Limb (tissue), 2 donors: ENCODE measurements around the gene P2RX1.
"Not testable (repeated sequence)": the region's sequence is repeated elsewhere in the genome, so short reads cannot be mapped to it uniquely, and the experiment has no call there.

Source experiments
- DNase-seq, 2 donors: peaks; one replicate each; pipeline ENCODE4 v3.0.0-alpha.2; 2016; ENCODE audit errors: extremely low spot score in 2 of 2

Gene P2RX1

DNA sequence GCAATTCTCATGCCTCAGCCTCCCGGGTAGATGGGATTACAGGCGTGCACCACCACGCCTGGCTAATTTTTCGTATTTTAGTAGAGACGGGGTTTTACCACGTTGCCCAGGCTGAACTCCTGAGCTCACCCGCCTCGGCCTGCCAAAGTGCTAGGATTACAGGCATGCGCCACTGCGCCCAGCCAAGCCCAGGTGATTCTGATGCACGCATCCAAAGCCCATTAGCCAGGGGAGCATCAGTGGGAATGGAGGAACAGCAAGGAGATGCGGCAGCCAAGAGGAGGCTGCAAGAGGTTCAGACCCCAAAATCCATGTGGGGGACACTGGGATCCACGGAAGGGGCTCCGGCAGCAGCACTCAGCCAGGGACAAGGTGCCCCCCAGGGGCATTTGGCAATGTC lies 35.9 kb upstream of the P2RX1 start:
- DNase-seq, result no peak

DNA sequence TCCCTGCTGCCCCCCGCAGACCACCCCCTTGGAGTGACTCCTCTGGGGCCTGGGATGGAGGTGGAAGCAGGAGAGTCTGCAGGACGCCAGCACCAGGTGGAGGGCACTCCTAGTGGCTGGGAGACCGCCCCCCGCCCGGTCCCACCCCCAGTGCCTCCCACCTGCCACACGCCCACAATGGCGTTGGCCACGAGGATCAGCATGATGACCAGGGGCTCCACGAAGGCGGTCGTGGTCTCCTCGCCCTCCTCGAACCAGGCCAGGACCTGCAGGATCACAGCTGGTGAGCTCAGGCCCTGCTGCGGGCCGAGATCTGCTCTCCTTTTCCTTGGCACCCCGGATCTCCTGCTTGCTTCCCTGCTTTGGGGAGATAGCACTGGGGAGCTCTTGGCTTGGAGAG lies 35.2 kb upstream of the P2RX1 start:
- DNase-seq, result no peak

DNA sequence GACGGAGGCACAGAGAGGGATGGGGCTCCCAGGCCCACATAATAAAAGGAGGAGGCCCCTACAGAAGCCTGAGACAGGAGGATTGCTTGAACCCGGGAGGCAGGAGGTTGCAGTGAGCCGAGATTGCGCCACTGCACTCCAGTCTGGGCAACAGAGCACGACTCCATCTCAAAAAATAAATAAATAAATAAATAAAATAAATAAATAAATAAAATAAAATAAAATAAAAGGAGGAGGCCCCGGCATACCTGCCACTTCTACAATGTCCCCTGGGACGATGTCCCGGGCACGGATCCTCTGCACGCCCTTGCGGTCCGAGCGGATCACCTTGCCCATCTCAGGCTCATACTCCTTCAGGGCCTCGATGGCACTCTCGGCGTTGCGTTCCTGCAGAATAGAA lies 34.7 kb upstream of the P2RX1 start:
- no peak for DNase-seq

DNA sequence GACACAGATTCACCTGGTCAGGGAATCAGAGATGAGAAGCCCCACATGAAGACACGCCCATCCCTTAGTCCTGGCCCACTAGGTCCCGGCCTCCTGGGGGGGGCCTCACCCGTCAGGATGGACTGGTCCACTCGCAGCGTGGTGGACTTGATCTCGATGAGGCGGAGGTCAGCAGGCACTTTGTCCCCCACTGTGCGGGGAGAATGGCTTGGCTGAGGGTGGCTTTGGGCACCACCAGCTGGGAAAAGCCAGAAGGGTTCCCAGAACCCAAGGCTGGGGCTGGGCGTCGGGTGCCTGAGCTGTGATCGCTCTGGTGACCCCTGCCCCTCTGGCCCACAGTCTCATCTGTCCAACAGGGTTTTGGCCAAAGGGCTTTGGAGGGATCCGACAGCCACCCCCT lies 34.3 kb upstream of the P2RX1 start:
- DNase-seq, result no peak

DNA sequence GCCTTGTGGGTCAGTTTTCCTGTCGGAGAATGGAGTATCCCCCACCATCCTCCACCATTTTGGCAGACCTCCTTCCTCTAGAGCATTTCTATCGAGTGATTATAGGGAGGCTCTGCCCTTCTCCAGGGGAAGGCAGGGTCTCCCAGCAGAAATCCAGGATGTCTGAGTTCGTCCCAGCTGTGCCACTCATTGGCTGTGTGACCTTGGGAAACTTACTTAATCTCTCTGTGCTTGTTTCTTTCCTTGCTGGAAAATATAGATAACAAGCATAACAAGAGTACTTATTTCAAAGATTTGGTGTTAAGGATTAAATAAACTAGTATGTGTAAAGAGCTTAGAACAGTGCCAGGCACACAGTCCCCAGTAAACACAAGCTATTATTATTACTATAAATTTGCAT lies 33.2 kb upstream of the P2RX1 start:
- no peak for DNase-seq

DNA sequence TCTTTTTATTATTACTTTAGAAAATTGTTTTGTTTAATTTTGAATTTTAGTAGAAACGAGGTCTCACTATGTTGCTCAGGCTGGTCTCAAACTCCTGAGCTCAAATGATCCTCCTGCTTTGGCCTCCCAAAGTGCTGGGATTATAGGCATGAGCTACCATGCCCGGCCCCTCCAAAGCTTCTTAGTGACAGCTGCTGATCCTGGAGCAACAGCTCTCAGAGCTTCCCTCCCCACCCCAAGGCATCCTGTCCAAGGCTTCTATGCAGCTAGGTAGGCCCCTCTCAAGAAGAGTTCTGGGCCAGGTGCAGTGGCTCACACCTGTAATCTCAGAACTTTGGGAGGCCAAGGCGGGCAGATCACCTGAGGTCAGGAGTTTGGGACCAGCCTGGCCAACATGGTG lies 32.3 kb upstream of the P2RX1 start:
- not testable (repeated sequence) for DNase-seq

DNA sequence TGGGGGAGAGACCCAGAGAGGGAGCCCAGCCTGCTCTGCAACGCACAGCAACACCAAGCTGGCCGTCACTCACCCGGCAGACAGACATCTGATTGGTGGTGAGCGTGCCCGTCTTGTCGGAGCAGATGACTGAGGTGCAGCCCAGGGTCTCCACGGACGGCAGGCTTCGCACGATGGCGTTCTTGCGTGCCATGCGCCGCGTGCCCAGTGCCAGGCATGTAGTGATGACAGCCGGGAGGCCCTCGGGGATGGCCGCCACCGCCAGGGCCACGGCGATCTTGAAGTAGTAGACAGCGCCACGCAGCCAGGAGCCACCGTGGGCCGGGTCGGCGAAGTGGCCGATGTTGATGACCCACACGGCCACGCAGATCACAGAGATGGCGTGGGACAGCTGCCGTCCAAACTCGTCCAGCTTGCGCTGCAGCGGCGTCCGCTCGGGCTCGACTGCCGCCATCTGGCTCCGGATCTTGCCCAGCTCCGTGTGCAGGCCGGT lies 31.1 kb upstream of the P2RX1 start:
- DNase-seq, result no peak

DNA sequence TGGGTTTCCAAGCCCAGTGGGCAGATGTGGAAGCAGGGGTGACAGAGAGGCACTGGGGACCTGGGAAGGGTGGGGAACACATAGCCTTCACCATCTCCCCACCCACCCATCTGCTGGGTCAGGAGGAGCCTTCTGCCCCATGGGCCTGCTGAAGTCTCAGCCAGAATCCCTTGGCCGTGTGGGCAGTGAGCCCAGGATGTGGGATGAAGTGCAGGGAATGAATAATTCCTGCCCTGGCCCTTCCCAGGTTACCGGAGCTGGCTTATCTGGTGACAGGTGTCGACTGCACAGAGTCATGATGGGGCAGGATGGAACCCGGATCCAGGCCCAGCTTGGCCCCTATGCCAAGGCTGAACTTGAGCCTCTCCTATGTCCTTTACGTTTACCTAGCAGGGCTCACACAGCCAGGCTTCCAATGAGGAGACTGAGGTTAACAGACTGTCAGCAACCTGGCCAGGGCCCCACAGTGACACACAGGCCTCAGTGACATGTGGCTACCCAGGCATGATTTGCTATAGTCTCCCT lies 30.5 kb upstream of the P2RX1 start:
- DNase-seq, result no peak

DNA sequence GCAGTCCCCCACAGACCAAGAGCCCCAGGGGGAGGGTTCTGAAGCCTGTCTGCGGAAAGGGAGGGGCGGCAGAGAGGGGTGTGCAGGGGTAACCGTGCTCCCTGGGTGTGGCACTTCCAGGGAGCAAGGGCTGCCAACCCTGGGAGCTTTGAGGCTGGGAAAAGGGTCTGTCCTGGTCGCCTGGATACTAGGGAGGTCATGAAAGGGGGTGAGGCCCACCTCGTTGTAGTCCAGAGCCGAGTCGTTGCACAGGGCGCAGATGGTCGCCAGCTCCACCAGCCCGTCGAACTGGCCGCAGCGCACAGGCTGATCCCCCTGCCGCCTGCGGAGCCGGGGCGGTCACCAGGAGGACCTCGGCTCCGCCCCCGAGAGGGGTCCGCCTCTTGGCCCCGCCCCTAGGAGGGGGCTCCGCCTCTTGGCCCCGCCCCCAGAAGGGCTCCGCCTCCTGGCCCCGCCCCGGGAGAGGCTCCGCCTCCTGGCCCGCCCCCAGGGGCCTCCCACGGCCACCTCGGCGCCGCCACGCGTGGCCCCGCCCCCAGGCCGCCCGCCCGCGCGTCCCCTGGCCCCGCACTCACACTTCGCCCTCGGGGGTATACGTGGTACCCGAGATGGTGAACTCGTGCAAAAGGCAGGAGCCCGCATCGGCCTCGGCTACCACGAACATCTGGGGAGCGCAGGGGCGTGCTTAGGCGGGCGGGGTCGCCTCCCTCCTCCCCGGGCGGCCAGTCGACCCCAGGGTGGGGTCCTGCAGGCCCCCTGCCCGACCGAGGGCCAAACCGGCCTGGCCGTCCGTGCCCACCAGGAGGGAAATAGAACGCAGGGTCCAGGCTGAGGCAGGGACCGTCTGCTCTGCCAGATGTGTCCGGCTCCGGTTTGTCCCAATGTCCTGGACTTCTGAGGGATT lies 28.5 kb upstream of the P2RX1 start:
- DNase-seq, result peak in 1 of 2 donors; percentile 88

DNA sequence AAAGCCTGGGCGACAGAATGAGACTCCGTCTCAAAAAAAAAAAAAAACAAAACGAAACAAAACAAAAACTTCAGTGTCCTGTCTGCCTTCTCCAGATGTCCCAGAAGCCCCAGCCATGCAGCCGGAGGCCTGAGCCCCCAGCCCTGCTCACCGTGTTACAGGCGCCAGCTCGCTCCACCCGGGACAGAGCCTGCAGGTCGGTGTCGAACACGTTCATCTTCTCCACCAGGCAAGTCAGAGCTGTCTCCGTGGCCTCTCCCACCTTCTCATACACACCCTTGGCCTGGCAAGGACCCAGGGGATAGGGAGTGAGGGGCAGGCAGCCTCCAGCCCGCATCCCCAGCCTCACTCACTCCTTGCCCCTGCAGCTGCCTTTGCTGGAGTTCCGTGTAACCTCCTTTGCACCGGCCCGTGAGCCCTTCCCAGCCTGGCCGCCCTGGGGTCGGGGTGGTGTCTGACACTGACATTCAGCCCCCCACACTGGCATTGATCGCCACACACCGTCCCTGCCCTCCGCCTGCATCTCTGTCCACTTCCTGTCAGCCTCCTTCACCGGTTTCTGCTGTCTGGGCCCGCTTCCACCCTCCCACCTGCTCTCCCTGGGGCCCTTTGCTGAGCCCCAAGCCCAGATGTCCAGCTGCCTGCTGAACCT lies 27.1 kb upstream of the P2RX1 start:
- DNase-seq, result no peak

DNA sequence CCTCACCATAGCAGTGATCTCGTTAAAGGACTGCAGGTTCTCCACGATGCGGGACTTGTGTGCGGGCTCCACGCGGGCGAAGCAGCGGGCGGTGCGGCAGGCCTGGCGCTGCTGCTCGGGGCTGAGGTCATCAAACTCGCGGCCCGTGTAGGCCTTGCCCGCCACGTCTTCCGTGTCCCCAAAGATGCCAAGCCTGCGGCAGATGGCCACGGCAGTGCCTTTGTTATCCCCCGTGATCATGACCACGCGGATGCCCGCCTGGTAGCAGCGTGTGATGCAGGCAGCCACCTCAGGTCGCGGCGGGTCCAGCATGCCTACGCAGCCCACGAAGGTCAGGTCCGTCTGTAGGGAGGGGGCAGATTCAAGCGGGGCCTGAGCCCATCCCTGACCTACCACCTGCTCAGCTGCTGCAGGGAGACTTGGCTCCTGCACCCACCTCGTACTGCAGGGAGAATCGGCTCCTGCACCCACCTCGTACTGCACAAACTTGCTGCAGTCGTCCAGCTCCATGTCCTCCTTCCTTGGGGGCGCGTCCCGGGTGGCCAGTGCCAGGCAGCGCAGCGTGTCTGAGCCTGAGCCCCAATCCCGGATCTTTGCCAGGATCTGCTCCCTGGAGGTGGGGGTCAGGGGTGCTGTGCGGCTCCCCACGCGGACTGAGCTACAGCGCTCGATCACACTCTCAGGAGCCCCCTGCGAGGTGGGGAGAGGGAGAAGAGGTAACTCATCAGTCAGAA lies 24.9 kb upstream of the P2RX1 start:
- DNase-seq, result no peak

DNA sequence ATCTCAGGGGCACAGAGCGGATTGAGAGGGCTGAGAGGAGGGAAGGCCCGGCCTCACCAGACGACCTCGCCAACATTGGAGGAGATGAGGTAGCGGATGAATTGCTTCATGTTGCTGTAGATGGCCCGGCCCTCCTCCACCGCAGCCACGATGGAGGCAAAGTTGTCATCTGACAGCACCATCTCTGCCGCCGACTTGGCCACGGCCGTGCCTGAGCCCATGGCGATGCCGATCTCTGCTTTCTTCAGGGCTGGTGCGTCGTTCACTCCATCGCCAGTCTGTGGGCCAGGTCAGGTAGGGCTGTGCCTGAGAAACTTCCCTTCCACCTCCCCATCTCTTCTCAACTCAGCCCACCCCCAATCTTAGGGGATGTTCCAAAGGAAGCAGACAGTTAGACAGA lies 21.1 kb upstream of the P2RX1 start:
- DNase-seq, result no peak

DNA sequence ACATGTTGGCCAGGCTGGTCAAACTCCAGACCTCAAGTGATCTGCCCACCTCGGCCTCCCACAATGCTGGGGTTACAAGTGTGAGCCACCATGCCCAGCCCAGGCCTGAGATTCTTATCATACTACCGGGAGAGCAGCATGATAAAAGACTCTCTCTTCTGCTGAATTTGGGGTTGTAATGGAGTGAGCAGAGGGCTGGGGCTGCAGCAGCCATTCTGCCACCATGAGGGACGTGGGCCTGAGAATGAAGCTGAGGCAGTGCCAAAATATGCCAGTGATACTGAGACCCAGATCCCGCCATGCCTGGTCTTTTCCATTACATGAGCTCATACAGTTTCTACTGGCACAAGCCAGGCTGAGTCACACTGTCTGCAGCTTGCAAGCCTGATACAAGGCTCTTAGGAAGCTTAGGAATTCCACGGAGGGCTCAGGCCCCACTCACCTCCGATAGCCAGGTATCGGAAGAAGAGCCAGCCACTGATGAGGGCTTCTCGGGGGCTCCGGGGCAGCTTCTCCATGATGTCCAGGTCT lies 19.6 kb upstream of the P2RX1 start:
- DNase-seq, result no peak

DNA sequence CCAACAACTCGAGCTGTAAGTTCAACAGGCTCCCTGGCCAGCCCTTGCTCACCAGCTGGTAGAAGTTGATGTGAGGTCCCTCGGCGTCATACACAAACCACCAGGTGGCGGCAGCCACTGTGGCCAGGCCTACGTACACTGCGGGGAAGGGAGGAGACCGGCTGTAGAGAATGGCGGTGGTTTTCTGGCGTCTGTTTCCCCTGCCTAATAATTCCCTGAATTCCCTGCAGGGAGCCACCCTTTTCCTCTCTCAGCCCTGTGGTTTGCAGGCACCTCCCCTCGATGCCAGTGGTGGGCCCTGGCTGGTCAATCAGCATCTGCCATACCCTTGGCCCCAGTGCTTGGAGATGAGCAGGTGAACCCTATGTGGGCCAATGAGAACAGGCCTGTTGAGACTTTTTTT lies 18.9 kb upstream of the P2RX1 start:
- DNase-seq, result peak; percentile 50 to 71

DNA sequence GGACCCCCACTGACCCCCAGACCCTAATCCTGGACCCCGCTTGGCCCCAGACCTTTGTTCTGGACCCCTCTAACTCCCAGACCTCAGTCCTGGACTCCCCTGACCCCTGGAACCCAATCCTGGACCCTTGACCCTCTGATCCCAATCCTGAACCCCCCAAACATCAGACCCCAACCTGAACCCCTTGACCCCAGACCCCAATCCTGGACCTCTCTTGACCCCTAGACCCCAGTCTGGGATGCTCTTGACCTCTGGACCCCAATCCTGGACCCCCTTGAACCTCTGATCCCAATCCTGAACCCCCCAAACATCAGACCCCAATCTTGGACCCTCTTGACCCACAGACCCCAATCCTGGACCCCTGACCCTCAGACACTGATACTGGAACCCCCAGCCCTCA lies 13.5 kb upstream of the P2RX1 start:
- no peak for DNase-seq

DNA sequence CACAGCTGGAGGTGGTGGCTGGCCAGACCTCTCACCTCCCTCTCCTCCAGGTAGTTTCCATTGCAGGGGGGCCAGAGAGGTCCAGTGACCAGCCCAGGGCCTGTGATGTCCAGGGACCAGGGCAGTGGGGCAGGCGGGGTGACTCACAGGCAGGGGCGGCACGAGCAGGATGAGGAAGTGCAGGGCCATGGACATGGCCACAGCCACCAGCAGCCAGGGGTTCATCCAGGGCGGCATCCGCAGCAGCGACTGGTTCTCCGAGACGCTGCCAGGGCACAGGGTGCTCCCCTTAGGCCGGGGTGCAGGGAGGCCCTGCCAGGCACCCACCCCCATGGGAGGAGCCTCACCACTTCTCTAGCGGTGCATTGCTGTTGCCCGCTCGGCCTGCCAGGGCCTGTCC lies 12.9 kb upstream of the P2RX1 start:
- no peak for DNase-seq

DNA sequence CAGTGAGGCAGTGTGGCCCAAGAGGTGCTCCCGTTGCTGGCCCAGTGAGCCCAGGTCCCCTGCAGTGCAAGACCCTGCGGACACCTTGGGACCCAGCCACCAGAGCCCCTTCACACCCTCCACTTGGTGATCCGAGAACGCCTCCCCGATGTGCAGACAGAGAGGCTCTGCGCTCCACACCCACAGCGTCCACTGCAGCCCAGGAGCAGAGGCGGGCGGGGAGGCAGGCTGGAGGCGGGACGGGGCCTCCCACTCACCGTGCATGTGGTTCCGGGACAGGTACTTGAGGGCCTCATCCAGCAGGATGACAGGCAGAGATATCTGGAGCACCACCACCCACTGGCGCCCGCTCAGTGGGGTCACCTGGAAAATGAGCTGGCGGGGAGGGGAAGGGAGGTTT lies 12.1 kb upstream of the P2RX1 start:
- DNase-seq, result no peak

DNA sequence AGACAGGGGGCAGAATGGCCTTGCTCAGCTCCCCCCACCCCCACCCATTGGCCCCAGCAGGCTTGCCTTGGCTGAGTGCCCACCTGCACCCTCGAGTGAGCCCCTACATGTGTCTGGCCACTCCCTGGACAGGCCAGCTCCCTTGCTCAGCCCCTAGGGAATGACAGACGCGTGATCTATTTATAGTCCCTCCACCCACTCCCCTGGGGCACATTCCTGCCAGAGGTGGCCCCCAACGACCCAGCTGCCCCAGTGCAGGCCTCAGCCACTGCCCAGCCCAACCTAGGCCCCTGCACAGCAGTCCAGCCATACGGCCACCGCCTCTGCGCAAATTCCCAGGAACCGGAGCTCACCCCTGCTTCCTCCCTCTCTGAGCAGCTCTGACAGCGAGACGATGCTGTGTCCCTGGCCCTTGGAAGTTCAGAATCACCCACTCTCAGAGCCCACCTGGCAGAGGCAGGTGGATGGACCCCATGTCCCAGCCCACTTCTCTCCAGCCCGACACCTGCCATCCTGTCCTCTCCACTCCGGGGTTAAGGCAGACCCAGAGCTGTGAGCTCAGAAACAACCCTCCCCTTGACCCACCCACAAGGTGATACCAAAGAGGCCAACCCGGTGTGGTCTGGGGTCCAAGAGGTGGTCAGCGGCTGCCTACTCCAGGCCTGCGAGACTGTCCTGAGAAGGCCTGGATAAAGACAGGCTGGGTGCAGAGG lies 11.5 kb upstream of the P2RX1 start:
- no peak for DNase-seq

DNA sequence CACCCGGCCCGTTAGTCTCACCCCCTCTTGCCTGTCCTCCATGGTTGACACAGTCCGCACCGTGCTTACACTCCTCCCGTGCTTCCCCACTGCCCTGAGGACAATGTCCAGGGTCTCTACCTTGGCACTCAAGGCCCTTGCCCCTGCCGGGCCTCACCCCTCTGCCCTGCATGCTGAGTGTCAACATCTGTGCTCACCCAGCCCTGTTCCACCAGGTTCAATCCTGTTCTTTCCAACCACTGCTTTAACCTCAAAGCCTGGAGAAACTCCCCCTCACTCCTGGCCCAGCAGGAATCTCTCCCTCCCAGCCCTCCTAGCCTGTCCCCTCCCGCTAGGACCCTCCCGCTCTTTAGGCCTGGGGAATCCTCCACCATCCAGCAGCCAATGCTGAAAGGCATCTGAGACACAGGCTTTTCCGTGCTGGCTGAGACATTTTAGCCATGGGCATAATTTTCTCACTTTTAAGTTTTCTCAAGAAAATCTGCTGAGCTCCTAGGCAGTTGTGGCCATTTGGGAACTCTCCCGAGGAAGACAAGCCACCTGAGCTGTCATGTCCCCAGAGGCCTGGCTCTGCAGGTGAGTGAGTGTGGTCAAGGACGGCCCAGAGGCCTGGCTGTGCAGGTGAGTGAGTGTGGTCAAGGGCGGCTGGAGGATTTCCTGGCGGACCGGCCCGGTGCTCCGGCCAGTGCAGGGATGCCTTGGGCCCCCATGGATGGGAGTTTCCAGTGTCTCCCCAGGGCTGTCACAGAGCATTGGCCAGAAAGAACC lies 10.8 kb upstream of the P2RX1 start:
- no peak for DNase-seq
